K562 (cell line): ENCODE data around the gene NUP210. TPM values are rescaled to one million over a fixed set of nuclear protein-coding genes. Genes with fewer than 3 reads are reported as not detected.
A peak's percentile ranks its signal among the peaks of the same experiment; 100 is the strongest.

Experiments used
- CAMTA2 ChIP-seq: fragments of 250-450 bp; sonication (Bioruptor Pico); conservative IDR thresholded peaks from 2 replicates; pipeline ENCODE4 v1.5.1; 2022
- CBFA2T2 ChIP-seq: fragments of 450-650 bp; conservative IDR thresholded peaks from 2 replicates; pipeline ENCODE4 v1.6.1; 2017; ENCODE audit warnings: mild to moderate bottlenecking
- CEBPG ChIP-seq, 3 experiments: fragments of 200-800 bp in 1 of 3; sonication (Bioruptor generic) in 1 of 3; sonication (generic) in 1 of 3; formaldehyde crosslinking in 1 of 3; IDR thresholded peaks in 2 of 3; conservative IDR thresholded peaks in 1 of 3; 2 replicates each; pipeline versions ENCODE4 v1.6.1 to v1.8.0; 2016 to 2022; ENCODE audit warnings: missing compliant biosample characterization in 2 of 3, missing genetic modification characterization in 2 of 3, mild to moderate bottlenecking in 1 of 3, missing genetic modification reagents in 1 of 3
- DPF2 ChIP-seq: fragments of 450-650 bp; IDR thresholded peaks from 2 replicates; pipeline ENCODE4 v1.6.1; 2016
- ILK ChIP-seq: fragments of 450-650 bp; IDR thresholded peaks from 2 replicates; pipeline ENCODE4 v1.6.1; 2016; ENCODE audit warnings: missing genetic modification characterization, low read depth, mild to moderate bottlenecking, missing compliant biosample characterization, moderate library complexity, borderline replicate concordance
- KDM4B ChIP-seq, 2 experiments: fragments of 450-650 bp in 1 of 2; sonication (generic) in 1 of 2; IDR thresholded peaks; 2 replicates each; pipeline ENCODE4 v1.6.1; 2016 to 2017; ENCODE audit warnings: borderline replicate concordance in 2 of 2, antibody characterized with exemption in 1 of 2, low read depth in 1 of 2, mild to moderate bottlenecking in 1 of 2
- KLF10 ChIP-seq: fragments of 250-450 bp; sonication (Bioruptor Pico); IDR thresholded peaks from 2 replicates; pipeline ENCODE4 v1.6.1; 2021; ENCODE audit warnings: matching md5 sums
- MCM2 ChIP-seq: fragments of 450-650 bp; IDR thresholded peaks from 2 replicates; pipeline ENCODE4 v1.6.1; 2017; ENCODE audit warnings: low read depth, mild to moderate bottlenecking
- NKRF ChIP-seq: fragments of 450-650 bp; IDR thresholded peaks from 2 replicates; pipeline ENCODE4 v1.6.1; 2016; ENCODE audit warnings: borderline replicate concordance
- PHB2 ChIP-seq: fragments of 450-650 bp; IDR thresholded peaks from 2 replicates; pipeline ENCODE4 v1.6.1; 2017; ENCODE audit warnings: low read depth
- PRDM10 ChIP-seq: fragments of 450-650 bp; IDR thresholded peaks from 2 replicates; pipeline ENCODE4 v1.6.1; 2018; ENCODE audit not compliant: partially characterized antibody
- RBFOX2 ChIP-seq: fragments of 200-400 bp; formaldehyde crosslinking; IDR thresholded peaks from 2 replicates; pipeline ENCODE4 v1.6.1; 2017; ENCODE audit warnings: low read depth, mild to moderate bottlenecking, low read length, moderate library complexity
- RFX5 ChIP-seq: IDR thresholded peaks from 2 replicates; pipeline ENCODE4 v1.6.1; 2011; ENCODE audit warnings: low read depth, mild to moderate bottlenecking, improper control_type of control experiment, low read length
- SMARCB1 ChIP-seq: IDR thresholded peaks from 2 replicates; pipeline ENCODE4 v1.6.1; 2011; ENCODE audit warnings: improper control_type of control experiment, low read depth; ENCODE audit not compliant: insufficient read length
- SRF ChIP-seq, 2 experiments: fragments of 250-450, 450-650 bp in 1 of 2; sonication (Bioruptor Pico) in 1 of 2; sonication (generic) in 1 of 2; formaldehyde crosslinking; IDR thresholded peaks; 2 replicates each; pipeline versions ENCODE4 v1.5.0 to v1.5.1; 2020 to 2022; ENCODE audit warnings: mild to moderate bottlenecking in 1 of 2, missing genetic modification reagents in 1 of 2
- TCF7 ChIP-seq: sonication (generic); IDR thresholded peaks from 2 replicates; pipeline ENCODE4 v1.6.1; 2016; ENCODE audit warnings: antibody characterized with exemption, borderline replicate concordance
- ZBTB34 ChIP-seq: fragments of 250-450 bp; sonication (Bioruptor Pico); IDR thresholded peaks from 2 replicates; pipeline ENCODE4 v1.8.0; 2021; ENCODE audit warnings: mild to moderate bottlenecking, moderate library complexity
- ZKSCAN3 ChIP-seq: fragments of 250-450 bp; sonication (Bioruptor Pico); IDR thresholded peaks from 2 replicates; pipeline ENCODE4 v1.4.0; 2020
- ZNF507 ChIP-seq: conservative IDR thresholded peaks from 2 replicates; pipeline ENCODE4 v1.6.1; 2017; ENCODE audit warnings: missing genetic modification characterization, missing compliant biosample characterization
- polyA plus RNA-seq, 8 experiments: library from polyadenylated mRNA; depleted of rRNA in 4 of 8; stranded (reverse) in 5 of 8; unstranded in 3 of 8; fragments of >200 nt; fragmentation: Nextera tagmentation in 2 of 8; fragmentation: Illumina TruSeq in 1 of 8; extraction: Ambion mirVana in 2 of 8; extraction: Trizol in 1 of 8; gene quantifications; 2 replicates each; pipeline versions ENCODE4 v1.2.1 to v1.2.3, GENCODE V29; 2011 to 2014; ENCODE audit warnings: inconsistent platforms in 1 of 8, missing spikeins in 1 of 8
- total RNA-seq, 7 experiments: library from RNA; depleted of rRNA in 6 of 7; stranded (reverse); fragments of >200 nt in 6 of 7; fragmentation: Illumina TruSeq in 2 of 7; extraction: Trizol in 2 of 7; gene quantifications; 2 replicates each; pipeline versions ENCODE4 v1.2.1 to v1.2.3, GENCODE V29; 2011 to 2021; ENCODE audit warnings: low replicate concordance in 1 of 7
- TF ChIP-seq, protein P1 (sequence below): fragments of 450-650 bp; IDR thresholded peaks from 2 replicates; pipeline ENCODE4 v1.6.1; 2016

NUP210 gene
- total and polyA plus RNA-seq, 9 of the 15 experiments (the other 6 are each of a cell fraction or from before 2014, with no cell fraction given): 1.2 to 138 (median 44.0) TPM

- TF ChIP-seq CEBPG (CRISPR knock-in tag; IDR thresholded peaks at IDR 0.05): no peak
- no peak for TF ChIP-seq CEBPG (tag; conservative IDR thresholded peaks at IDR 0.05 in 1 of 2, IDR thresholded peaks at IDR 0.05 in 1 of 2)
- TF ChIP-seq RBFOX2: no peak
- no peak for TF ChIP-seq ZKSCAN3 (CRISPR knock-in tag)
- no peak for TF ChIP-seq ZNF507 (tag)
- TF ChIP-seq KLF10 (CRISPR knock-in tag): no peak
- TF ChIP-seq RFX5: no peak
- TF ChIP-seq, protein P1, sequence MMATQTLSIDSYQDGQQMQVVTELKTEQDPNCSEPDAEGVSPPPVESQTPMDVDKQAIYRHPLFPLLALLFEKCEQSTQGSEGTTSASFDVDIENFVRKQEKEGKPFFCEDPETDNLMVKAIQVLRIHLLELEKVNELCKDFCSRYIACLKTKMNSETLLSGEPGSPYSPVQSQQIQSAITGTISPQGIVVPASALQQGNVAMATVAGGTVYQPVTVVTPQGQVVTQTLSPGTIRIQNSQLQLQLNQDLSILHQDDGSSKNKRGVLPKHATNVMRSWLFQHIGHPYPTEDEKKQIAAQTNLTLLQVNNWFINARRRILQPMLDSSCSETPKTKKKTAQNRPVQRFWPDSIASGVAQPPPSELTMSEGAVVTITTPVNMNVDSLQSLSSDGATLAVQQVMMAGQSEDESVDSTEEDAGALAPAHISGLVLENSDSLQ: 0 out of 2 replicates have a peak, but pooled peaks have one; percentile 5
- 0 out of 2 replicates have a peak, but pooled peaks have one; percentile 17 for TF ChIP-seq ZBTB34 (CRISPR knock-in tag)
- TF ChIP-seq DPF2: peak; percentile 46; the same call in 1 of the 2 replicates
- TF ChIP-seq SMARCB1: no peak
- TF ChIP-seq KDM4B (IDR thresholded peaks at IDR 0.05; ENCODE audit: borderline replicate concordance in 2 of 2, low read depth in 1 of 2): no peak
- TF ChIP-seq CBFA2T2: 0 out of 2 replicates have a peak, but pooled peaks have one; percentile 9
- TF ChIP-seq PHB2: no peak
- TF ChIP-seq ILK (tag): no peak
- TF ChIP-seq TCF7: no peak
- TF ChIP-seq NKRF: no peak
- no peak for TF ChIP-seq PRDM10
- TF ChIP-seq CAMTA2 (CRISPR knock-in tag): no peak
- no peak for TF ChIP-seq SRF (CRISPR knock-in tag; IDR thresholded peaks at IDR 0.05)
- no peak for TF ChIP-seq MCM2
These were observed 142.1 kb downstream of the NUP210 start (continued) for GRCh38 chr3:13277860-13278531.
